Mammary epithelial cell (primary cell): ENCODE results near the gene ARHGAP26.

Experiments used
- EZH2 ChIP-seq: IDR thresholded peaks from 2 replicates; pipeline ENCODE4 v1.6.1; 2012; ENCODE audit warnings: low read length, inconsistent platforms, borderline replicate concordance
- TF ChIP-seq, protein P1 (sequence below), 2 donors: IDR thresholded peaks in 1 of 2; conservative IDR thresholded peaks in 1 of 2; 2 replicates each; pipeline ENCODE4 v1.5.1; 2011 to 2012; ENCODE audit warnings: inconsistent platforms in 2 of 2, low read length in 2 of 2, mild to moderate bottlenecking in 2 of 2, control low read depth in 1 of 2, low read depth in 1 of 2; ENCODE audit not compliant: insufficient read depth in 1 of 2; ENCODE audit errors: extremely low read depth in 1 of 2

DNA sequence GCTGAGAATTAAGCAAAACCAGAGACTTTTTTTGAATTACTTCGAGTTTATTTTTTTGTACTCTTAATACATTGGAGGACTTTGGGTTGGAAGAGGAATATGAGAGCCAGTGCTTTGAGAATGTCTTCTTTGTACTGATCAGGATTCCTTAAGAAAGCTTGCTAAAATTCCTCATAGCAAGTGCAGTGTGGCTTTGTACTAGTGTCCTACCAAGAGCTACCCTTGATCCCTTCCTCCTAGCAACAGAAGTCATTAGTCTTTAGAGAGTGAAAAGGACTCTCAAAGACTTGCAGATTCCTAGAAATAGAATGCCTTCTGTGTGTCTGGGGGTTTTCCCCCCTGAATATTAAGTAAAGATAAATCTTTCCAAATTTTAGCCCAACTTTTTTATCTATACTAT lies 276.1 kb downstream of the ARHGAP26 start:
- TF ChIP-seq, protein P1, sequence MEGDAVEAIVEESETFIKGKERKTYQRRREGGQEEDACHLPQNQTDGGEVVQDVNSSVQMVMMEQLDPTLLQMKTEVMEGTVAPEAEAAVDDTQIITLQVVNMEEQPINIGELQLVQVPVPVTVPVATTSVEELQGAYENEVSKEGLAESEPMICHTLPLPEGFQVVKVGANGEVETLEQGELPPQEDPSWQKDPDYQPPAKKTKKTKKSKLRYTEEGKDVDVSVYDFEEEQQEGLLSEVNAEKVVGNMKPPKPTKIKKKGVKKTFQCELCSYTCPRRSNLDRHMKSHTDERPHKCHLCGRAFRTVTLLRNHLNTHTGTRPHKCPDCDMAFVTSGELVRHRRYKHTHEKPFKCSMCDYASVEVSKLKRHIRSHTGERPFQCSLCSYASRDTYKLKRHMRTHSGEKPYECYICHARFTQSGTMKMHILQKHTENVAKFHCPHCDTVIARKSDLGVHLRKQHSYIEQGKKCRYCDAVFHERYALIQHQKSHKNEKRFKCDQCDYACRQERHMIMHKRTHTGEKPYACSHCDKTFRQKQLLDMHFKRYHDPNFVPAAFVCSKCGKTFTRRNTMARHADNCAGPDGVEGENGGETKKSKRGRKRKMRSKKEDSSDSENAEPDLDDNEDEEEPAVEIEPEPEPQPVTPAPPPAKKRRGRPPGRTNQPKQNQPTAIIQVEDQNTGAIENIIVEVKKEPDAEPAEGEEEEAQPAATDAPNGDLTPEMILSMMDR (conservative IDR thresholded peaks at IDR 0.05 in 1 of 2, IDR thresholded peaks at IDR 0.05 in 1 of 2; ENCODE audit: extremely low read depth in 1 of 2, insufficient read depth in 1 of 2, low read depth in 1 of 2, low read length in 2 of 2) = no peak
- TF ChIP-seq EZH2 = no peak
